A673 (cell line): ENCODE measurements around the gene RBM12.

Experiments
- CTCF ChIP-seq: fragments of 300-800, 200-600 bp; sonication (generic); conservative IDR thresholded peaks from 2 replicates; pipeline ENCODE4 v1.5.1; 2017; ENCODE audit warnings: low read depth, mild to moderate bottlenecking, antibody characterized with exemption, low read length, moderate library complexity, mixed read lengths
- EZH2 ChIP-seq: fragments of 200-600 bp; sonication (generic); IDR thresholded peaks from 2 replicates; pipeline ENCODE4 v1.6.1; 2017; ENCODE audit warnings: borderline replicate concordance, low read depth, mild to moderate bottlenecking, mixed read lengths, antibody characterized with exemption, low read length; ENCODE audit not compliant: poor library complexity, severe bottlenecking

- TF ChIP-seq CTCF (no peak), EZH2 (no peak)
These were observed 43.7 kb downstream of the RBM12 start for GRCh38 chr20:35620818-35621559.
